Osteoblast (primary cell): ENCODE results near the gene BARHL1. TPM values are rescaled to one million over a fixed set of nuclear protein-coding genes. Genes with fewer than 3 reads are reported as not detected.

Source experiments
- DNase-seq: peaks from one replicate; pipeline ENCODE4 v3.0.0; 2011; ENCODE audit warnings: low spot score, mixed read lengths; ENCODE audit not compliant: insufficient read length; ENCODE audit errors: missing footprints
- H2AFZ ChIP-seq: 2 replicates; pipeline ENCODE4 v1.6.0; 2011; ENCODE audit warnings: mild to moderate bottlenecking, low read length
- H3K27ac ChIP-seq: 2 replicates; pipeline ENCODE4 v1.5.1; 2011; ENCODE audit warnings: mild to moderate bottlenecking, low read depth, low read length, moderate library complexity
- H3K27me3 ChIP-seq: 2 replicates; pipeline ENCODE4 v1.6.0; 2012; ENCODE audit warnings: mild to moderate bottlenecking, control low read depth, inconsistent platforms, low read length, moderate library complexity; ENCODE audit not compliant: insufficient read depth
- H3K36me3 ChIP-seq: 2 replicates; pipeline ENCODE4 v1.5.1; 2011; ENCODE audit warnings: mild to moderate bottlenecking, low read length, control low read depth, moderate library complexity; ENCODE audit not compliant: insufficient read depth
- H3K4me1 ChIP-seq: 2 replicates; pipeline ENCODE4 v1.5.1; 2011; ENCODE audit warnings: mild to moderate bottlenecking, low read length, control low read depth, moderate library complexity; ENCODE audit not compliant: insufficient read depth
- H3K4me2 ChIP-seq: 2 replicates; pipeline ENCODE4 v1.6.0; 2011; ENCODE audit warnings: mild to moderate bottlenecking, low read length; ENCODE audit not compliant: insufficient read depth
- H3K4me3 ChIP-seq: fragments of 200-600 bp; sonication (generic); 3 replicates; pipeline ENCODE4 v1.5.1; 2012; ENCODE audit warnings: mild to moderate bottlenecking, low read length, inconsistent platforms; ENCODE audit not compliant: insufficient read depth
- H3K79me2 ChIP-seq: 2 replicates; pipeline ENCODE4 v1.6.0; 2012; ENCODE audit warnings: mild to moderate bottlenecking, low read length, control low read depth, inconsistent platforms; ENCODE audit not compliant: insufficient read depth
- H3K9me3 ChIP-seq: 2 replicates; pipeline ENCODE4 v1.5.1; 2011; ENCODE audit warnings: low read depth, low read length, control low read depth
- H4K20me1 ChIP-seq: 2 replicates; pipeline ENCODE4 v1.6.0; 2012; ENCODE audit warnings: mild to moderate bottlenecking, low read length, control low read depth; ENCODE audit not compliant: insufficient read depth
- total RNA-seq: library from RNA; depleted of rRNA; stranded (reverse); fragments of >200 nt; gene quantifications from 2 replicates; pipeline ENCODE4 v1.2.3, GENCODE V29; 2012
- TF ChIP-seq, protein P1 (sequence below): IDR thresholded peaks from 2 replicates; pipeline ENCODE4 v1.5.1; 2011; ENCODE audit warnings: mild to moderate bottlenecking, low read depth, low read length, moderate library complexity; ENCODE audit errors: extremely low read depth

BARHL1 gene
- total RNA-seq, 1 donor, result not detected

DNA sequence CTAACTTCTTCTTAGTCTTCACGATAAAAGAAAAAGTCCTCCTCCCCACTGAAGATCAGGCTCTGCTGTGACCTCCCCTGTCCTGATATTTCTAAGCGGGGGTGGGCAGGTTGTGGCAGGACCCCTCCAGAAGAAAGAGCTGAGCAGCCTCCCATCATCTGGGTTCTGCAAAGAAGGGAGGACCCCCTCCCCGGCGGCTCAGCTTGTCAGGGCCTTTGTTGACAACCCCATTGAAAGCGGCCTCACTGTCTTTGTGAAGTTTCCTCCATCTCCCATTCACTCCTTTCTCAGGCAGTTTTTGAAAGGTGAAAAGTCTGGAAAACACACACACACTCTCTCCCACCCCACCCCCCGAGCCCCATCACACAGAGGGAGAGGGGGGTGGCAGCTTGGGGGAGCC, 26.2 kb upstream of the BARHL1 start:
- H3K27ac ChIP-seq, result no peak overlapping the region
- H3K4me3 ChIP-seq, result no peak overlapping the region
- H3K36me3 ChIP-seq, result no peaks in the 10 kb centered on the region
- H3K27me3 ChIP-seq, result peaks cover 55% of the 10 kb centered on the region
- no peaks in the 10 kb centered on the region for H3K4me1 ChIP-seq
- TF ChIP-seq, protein P1, sequence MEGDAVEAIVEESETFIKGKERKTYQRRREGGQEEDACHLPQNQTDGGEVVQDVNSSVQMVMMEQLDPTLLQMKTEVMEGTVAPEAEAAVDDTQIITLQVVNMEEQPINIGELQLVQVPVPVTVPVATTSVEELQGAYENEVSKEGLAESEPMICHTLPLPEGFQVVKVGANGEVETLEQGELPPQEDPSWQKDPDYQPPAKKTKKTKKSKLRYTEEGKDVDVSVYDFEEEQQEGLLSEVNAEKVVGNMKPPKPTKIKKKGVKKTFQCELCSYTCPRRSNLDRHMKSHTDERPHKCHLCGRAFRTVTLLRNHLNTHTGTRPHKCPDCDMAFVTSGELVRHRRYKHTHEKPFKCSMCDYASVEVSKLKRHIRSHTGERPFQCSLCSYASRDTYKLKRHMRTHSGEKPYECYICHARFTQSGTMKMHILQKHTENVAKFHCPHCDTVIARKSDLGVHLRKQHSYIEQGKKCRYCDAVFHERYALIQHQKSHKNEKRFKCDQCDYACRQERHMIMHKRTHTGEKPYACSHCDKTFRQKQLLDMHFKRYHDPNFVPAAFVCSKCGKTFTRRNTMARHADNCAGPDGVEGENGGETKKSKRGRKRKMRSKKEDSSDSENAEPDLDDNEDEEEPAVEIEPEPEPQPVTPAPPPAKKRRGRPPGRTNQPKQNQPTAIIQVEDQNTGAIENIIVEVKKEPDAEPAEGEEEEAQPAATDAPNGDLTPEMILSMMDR, result no peak
- H3K9me3 ChIP-seq, result no peaks in the 10 kb centered on the region
- no peaks in the 10 kb centered on the region for H3K79me2 ChIP-seq
- H3K4me2 ChIP-seq, result no peak overlapping the region
- DNase-seq, result no peak
- no peak overlapping the region for H2AFZ ChIP-seq
- H4K20me1 ChIP-seq, result no peaks in the 10 kb centered on the region

DNA sequence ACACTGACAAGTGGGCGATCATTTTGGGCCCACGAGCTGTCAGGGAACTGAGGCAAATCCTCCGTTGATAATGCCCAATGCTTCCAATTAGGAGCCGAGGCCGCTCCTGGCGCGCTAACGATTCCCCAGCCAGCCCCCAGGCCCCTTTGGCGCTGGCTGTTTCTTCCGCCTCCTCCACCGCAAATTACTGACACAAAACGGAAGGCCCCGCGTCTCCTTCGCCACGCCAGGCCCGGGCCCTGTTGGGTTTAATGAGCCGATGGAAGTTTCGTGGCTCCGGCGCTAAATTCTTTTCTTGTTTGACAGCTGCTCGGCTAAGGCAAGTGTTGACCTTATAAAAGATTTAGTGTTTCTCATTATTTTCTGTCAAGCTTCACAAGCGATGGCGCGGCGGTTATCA, 25.7 kb upstream of the BARHL1 start:
- Histone ChIP-seq H2AFZ (no peak overlapping the region), H3K36me3 (no peaks in the 10 kb centered on the region), H3K27me3 (peaks cover 58% of the 10 kb centered on the region), H3K79me2 (no peaks in the 10 kb centered on the region), H4K20me1 (no peaks in the 10 kb centered on the region), H3K4me1 (no peaks in the 10 kb centered on the region), H3K4me2 (no peak overlapping the region), H3K27ac (no peak overlapping the region), H3K9me3 (no peaks in the 10 kb centered on the region), H3K4me3 (no peak overlapping the region)
- TF ChIP-seq, protein P1, result no peak
- peak; percentile 51 for DNase-seq

DNA sequence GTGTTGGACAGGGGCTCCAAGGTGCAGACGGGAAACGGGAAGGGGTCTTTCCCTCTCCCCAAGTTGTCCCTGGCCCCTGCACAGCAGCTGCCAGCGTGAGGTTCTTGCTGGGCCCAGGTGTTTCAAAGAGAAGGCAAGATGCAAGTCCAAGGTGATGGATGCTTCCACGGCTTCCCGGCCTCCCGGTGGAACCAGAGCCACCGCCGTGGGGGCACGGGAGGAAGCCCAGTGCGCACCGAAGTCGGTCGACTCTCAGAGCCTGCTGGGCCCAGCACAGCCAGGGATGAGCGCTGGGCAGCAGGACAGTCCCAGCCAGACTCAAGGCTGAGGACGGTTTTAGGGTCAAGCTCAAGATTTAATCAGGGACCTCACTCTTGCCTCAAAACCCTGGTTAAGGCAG, 25.2 kb upstream of the BARHL1 start:
- TF ChIP-seq, protein P1, result no peak
- no peaks in the 10 kb centered on the region for H3K79me2 ChIP-seq
- no peaks in the 10 kb centered on the region for H3K9me3 ChIP-seq
- H3K36me3 ChIP-seq, result no peaks in the 10 kb centered on the region
- H2AFZ ChIP-seq, result no peak overlapping the region
- no peaks in the 10 kb centered on the region for H4K20me1 ChIP-seq
- no peak overlapping the region for H3K27ac ChIP-seq
- H3K27me3 ChIP-seq, result peaks cover 58% of the 10 kb centered on the region
- H3K4me1 ChIP-seq, result no peaks in the 10 kb centered on the region
- H3K4me3 ChIP-seq, result no peak overlapping the region
- H3K4me2 ChIP-seq, result no peak overlapping the region
- peak; percentile 55 for DNase-seq

DNA sequence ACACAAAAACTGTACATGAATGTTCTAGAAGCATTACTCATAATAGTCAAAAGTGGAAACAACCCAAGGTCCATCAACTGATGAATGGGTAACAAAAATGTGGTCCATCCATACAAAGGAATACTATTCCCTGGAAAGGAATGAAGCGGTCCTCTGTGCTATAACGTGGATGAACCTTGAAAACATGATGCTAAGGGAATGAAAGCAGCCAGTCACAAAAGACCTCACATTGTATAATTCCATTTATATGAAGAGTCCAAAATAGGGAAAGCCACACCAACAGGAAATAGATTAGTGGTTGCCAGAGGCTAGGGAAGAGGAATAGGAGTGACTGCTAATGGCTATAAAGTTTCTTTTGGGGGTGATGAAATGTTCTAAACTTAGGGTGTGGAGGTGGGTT, 22.7 kb upstream of the BARHL1 start:
- no peak for DNase-seq
- H3K4me2 ChIP-seq, result no peak overlapping the region
- TF ChIP-seq, protein P1, result no peak
- peaks cover 67% of the 10 kb centered on the region for H3K27me3 ChIP-seq
- no peaks in the 10 kb centered on the region for H3K79me2 ChIP-seq
- H3K9me3 ChIP-seq, result no peaks in the 10 kb centered on the region
- no peak overlapping the region for H3K4me3 ChIP-seq
- H2AFZ ChIP-seq, result no peak overlapping the region
- H3K36me3 ChIP-seq, result no peaks in the 10 kb centered on the region
- H3K4me1 ChIP-seq, result no peaks in the 10 kb centered on the region
- no peaks in the 10 kb centered on the region for H4K20me1 ChIP-seq
- no peak overlapping the region for H3K27ac ChIP-seq
